HFF-Myc (cell line): ENCODE results near the gene IFNA16.
"Not testable (repeated sequence)": the region's sequence is repeated elsewhere in the genome, so short reads cannot be mapped to it uniquely, and the experiment has no call there.

Experiments used
- DNase-seq: peaks from one replicate; pipeline ENCODE4 v3.0.0-alpha.2; 2011; ENCODE audit warnings: low read depth; ENCODE audit errors: extremely low read depth
- H3K4me3 ChIP-seq: replicated peaks from 2 replicates; pipeline ENCODE4 v1.5.1; 2011; ENCODE audit warnings: low read depth, mild to moderate bottlenecking, control low read depth, low read length
- CTCF ChIP-seq: IDR thresholded peaks from 2 replicates; pipeline ENCODE4 v1.5.1; 2012; ENCODE audit warnings: mild to moderate bottlenecking, low read depth, low read length, control low read depth; ENCODE audit errors: missing control alignments

IFNA16 gene

GRCh38 chr9:21213411-21214326 lies 3.4 kb downstream of the IFNA16 start:
- DNase-seq, H3K4me3 ChIP-seq: not testable (repeated sequence)
- TF ChIP-seq CTCF, result peak; percentile 13

DNA sequence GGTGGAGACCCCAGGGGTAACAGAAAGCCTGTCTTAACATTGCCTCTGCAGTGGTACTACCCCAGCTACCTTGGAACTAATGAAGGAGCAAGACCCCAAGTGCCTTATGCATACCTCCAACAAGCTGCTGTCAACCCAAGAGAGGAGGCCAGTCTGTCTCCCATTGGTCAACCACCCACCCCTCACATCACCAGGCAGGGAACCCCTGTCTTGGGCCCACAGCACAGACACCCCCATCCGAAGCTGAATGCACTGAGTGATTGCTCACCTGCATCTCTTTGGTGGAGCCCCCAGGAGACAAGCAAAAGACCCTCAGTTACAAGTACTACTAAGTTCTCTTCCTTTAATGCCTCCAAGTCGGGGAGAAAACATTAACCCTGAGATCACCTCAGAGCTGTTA lies 5.0 kb downstream of the IFNA16 start:
- not testable (repeated sequence) for DNase-seq, H3K4me3 ChIP-seq

DNA sequence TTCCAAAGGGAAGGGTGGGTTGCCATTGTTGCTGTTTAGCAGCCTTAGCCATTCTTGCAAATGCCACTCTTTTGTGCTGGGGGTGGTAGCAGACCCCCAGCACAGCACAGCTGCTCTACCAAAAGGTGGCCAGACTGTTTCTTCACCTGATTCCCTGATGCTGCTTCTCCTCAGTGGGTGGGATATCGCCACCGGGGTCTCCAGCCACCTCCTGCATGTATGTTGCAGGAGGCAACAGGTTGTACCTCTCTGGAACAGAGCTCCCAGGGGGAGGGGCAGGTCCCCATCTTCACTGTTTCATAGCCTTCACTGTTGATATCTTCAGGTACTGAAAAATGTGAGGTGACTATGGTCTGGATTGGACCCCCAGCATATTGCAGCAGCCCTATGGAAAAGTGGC lies 6.3 kb downstream of the IFNA16 start:
- DNase-seq, H3K4me3 ChIP-seq: not testable (repeated sequence)

- H3K4me3 ChIP-seq, result no peak overlapping the region
- DNase-seq, result no peak
- no peak for TF ChIP-seq CTCF
Measured at GRCh38 chr9:21210311-21210710, 6.8 kb downstream of the IFNA16 start.

DNA sequence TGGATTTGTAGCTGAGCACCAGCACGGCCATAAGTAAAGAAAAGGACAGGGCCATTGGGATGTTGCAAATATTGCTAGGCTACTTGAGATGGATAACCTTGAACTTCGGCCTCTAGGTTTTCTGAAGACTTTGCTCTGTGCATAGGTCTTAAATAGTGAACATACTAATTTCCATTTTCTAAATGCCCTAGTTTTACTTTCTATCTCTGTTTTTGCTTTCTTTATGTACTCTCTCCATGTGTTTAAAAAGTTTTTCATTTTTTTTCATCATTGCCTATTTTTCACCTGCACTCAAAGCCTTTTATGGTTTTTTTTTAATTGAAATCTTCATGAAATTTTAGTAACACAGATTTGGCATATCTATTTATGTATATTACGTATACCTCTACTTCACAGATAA lies 10.1 kb downstream of the IFNA16 start, which contains the start of gene IFNA10:
Gene IFNA10 (minus strand): TSS at position 101 of the 400 bp plus-strand sequence. CDS start 46 bp downstream, at position 55.
- not testable (repeated sequence) for DNase-seq, H3K4me3 ChIP-seq

DNA sequence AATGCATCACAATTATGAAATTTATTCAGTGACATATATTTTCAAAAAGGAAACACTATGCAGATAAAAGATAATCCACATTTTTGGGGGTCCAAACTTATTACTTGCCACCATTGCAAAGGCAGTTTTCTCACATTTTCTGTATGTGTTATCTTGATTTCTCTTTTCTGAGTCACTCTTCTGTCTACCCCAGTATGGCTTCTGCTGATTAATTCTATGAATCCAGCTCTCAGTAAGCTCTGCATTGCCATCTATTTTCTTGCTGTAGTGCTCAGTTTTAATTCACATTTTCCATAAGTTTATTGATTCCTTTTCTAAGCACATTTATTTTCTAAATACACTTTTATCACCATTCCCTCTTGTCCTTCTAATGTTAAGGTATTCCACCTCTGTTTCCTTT lies 11.9 kb downstream of the IFNA16 start:
- no peak for TF ChIP-seq CTCF
- DNase-seq, result no peak

GRCh38 chr9:21202105-21202504 lies 15.0 kb downstream of the IFNA16 start, which contains the start of gene IFNA7:
Gene IFNA7, minus strand, starts transcription at chr9:21202205. Its CDS starts 40 bp downstream, at chr9:21202165.
- not testable (repeated sequence) for DNase-seq, H3K4me3 ChIP-seq

More for the DNA sequence above, 11.9 kb downstream of the IFNA16 start:
- no peak overlapping the region for H3K4me3 ChIP-seq

- TF ChIP-seq CTCF, result peak; percentile 57
- DNase-seq, H3K4me3 ChIP-seq: not testable (repeated sequence)
Measured at GRCh38 chr9:21194867-21195776, 22.0 kb downstream of the IFNA16 start.

GRCh38 chr9:21187487-21187886 lies 29.6 kb downstream of the IFNA16 start, which contains the start of gene IFNA4:
Gene IFNA4, minus strand, starts transcription at chr9:21187587. Its CDS starts 56 bp downstream, at chr9:21187531.
- not testable (repeated sequence) for H3K4me3 ChIP-seq

More at GRCh38 chr9:21187487-21187886, 29.6 kb downstream of the IFNA16 start, which contains the start of gene IFNA4:
- DNase-seq, result not testable (repeated sequence)
